ENCODE measurements around the gene DEPDC5. TPM values are rescaled to one million over a fixed set of nuclear protein-coding genes. Genes with fewer than 3 reads are reported as not detected.

DEPDC5 gene
- total RNA-seq, 1 experiment from 2014 or later = 39.3 TPM

- ChIA-PET CTCF (no interaction called here), POLR2A (ENCODE audit: low non-redundant PET) (no interaction called here)
- H3K36me3 ChIP-seq (ENCODE audit: insufficient read depth, low read length, poor library complexity, severe bottlenecking) = peaks cover 59% of the 10 kb centered on the region
- no peak overlapping the region for H3K27ac ChIP-seq (ENCODE audit: low read depth, low read length, poor library complexity, severe bottlenecking)
- H3K27me3 ChIP-seq (replicated peaks; ENCODE audit: insufficient read depth, low read depth, low read length, poor library complexity) = no peaks in the 10 kb centered on the region
- H3K4me1 ChIP-seq (ENCODE audit: insufficient read depth, low read length, poor library complexity, severe bottlenecking) = no peaks in the 10 kb centered on the region
- intact Hi-C loops (cut with micrococcal nuclease; ENCODE audit: unreplicated experiment) = no loop called here
- BruUV-seq (replicated peaks) = no TSS peak
- DNase-seq (ENCODE audit: low spot score) = no peak
- TF ChIP-seq EZH2 (IDR thresholded peaks at IDR 0.05; ENCODE audit: borderline replicate concordance, low read depth, low read length, poor library complexity, severe bottlenecking) (no peak), CTCF (conservative IDR thresholded peaks at IDR 0.05; ENCODE audit: low read depth, low read length) (no peak)
- H3K4me3 ChIP-seq (ENCODE audit: low read depth, low read length, poor library complexity, severe bottlenecking) = no peak overlapping the region
- H3K9me3 ChIP-seq (ENCODE audit: low read depth, low read length, poor library complexity, severe bottlenecking) = no peaks in the 10 kb centered on the region
Measured at GRCh38 chr22:31715147-31715778, 38.6 kb upstream of the DEPDC5 start.

- Histone ChIP-seq H3K36me3 (ENCODE audit: insufficient read depth, low read length, poor library complexity, severe bottlenecking) (peaks cover 41% of the 10 kb centered on the region), H3K4me1 (ENCODE audit: insufficient read depth, low read length, poor library complexity, severe bottlenecking) (no peaks in the 10 kb centered on the region), H3K9me3 (ENCODE audit: low read depth, low read length, poor library complexity, severe bottlenecking) (no peaks in the 10 kb centered on the region), H3K27ac (ENCODE audit: low read depth, low read length, poor library complexity, severe bottlenecking) (no peak overlapping the region), H3K4me3 (ENCODE audit: low read depth, low read length, poor library complexity, severe bottlenecking) (no peak overlapping the region), H3K27me3 (replicated peaks; ENCODE audit: insufficient read depth, low read depth, low read length, poor library complexity) (no peaks in the 10 kb centered on the region)
- BruUV-seq (replicated peaks) = no TSS peak
- TF ChIP-seq CTCF (conservative IDR thresholded peaks at IDR 0.05; ENCODE audit: low read depth, low read length) (no peak), EZH2 (IDR thresholded peaks at IDR 0.05; ENCODE audit: borderline replicate concordance, low read depth, low read length, poor library complexity, severe bottlenecking) (no peak)
- ChIA-PET CTCF (interaction anchor here (0.6 kb wide), 1 partner anchor 17 kb away, joined by 7 read pairs; no protein-coding TSS in a partner anchor), POLR2A (ENCODE audit: low non-redundant PET) (no interaction called here)
- intact Hi-C loops (cut with micrococcal nuclease; ENCODE audit: unreplicated experiment) = no loop called here
- no peak for DNase-seq (ENCODE audit: low spot score)
Measured at GRCh38 chr22:31719850-31720471, 33.9 kb upstream of the DEPDC5 start.

- DNase-seq (ENCODE audit: low spot score) = no peak
- no peak overlapping the region for H3K4me3 ChIP-seq (ENCODE audit: low read depth, low read length, poor library complexity, severe bottlenecking)
- CTCF ChIA-PET = no interaction called here
- H3K27ac ChIP-seq (ENCODE audit: low read depth, low read length, poor library complexity, severe bottlenecking) = no peak overlapping the region
- H3K27me3 ChIP-seq (replicated peaks; ENCODE audit: insufficient read depth, low read depth, low read length, poor library complexity) = no peaks in the 10 kb centered on the region
- POLR2A ChIA-PET (ENCODE audit: low non-redundant PET) = no interaction called here
- BruUV-seq (replicated peaks) = no TSS peak
- peaks cover 21% of the 10 kb centered on the region for H3K36me3 ChIP-seq (ENCODE audit: insufficient read depth, low read length, poor library complexity, severe bottlenecking)
- H3K9me3 ChIP-seq (ENCODE audit: low read depth, low read length, poor library complexity, severe bottlenecking) = no peaks in the 10 kb centered on the region
- no peaks in the 10 kb centered on the region for H3K4me1 ChIP-seq (ENCODE audit: insufficient read depth, low read length, poor library complexity, severe bottlenecking)
- intact Hi-C loops (cut with micrococcal nuclease; ENCODE audit: unreplicated experiment) = no loop called here
- no peak for TF ChIP-seq EZH2 (IDR thresholded peaks at IDR 0.05; ENCODE audit: borderline replicate concordance, low read depth, low read length, poor library complexity, severe bottlenecking)
- no peak for TF ChIP-seq CTCF (conservative IDR thresholded peaks at IDR 0.05; ENCODE audit: low read depth, low read length)
Measured at GRCh38 chr22:31723723-31724122, 30.1 kb upstream of the DEPDC5 start.

All from A673 (cell line).